HEK293 (cell line): Measurements from ENCODE around the gene TOPAZ1.

Experiments
- CTCF ChIA-PET: fragments of 350-600 bp; formaldehyde crosslinking; extraction: SDS; loops from one replicate; lab custom pipeline; 2021; ENCODE audit warnings: antibody characterized with exemption; lab: Yijun Ruan, JAX
- POLR2A ChIA-PET: fragments of 300-600 bp; formaldehyde crosslinking; extraction: SDS; loops from one replicate; lab custom pipeline; 2020; ENCODE audit warnings: antibody characterized with exemption, inconsistent platforms; lab: Yijun Ruan, JAX
- H3K27ac ChIP-seq: fragments of 200-500 bp; sonication (Bioruptor generic); 2 replicates; pipeline ENCODE4 v1.5.1; 2014; ENCODE audit warnings: low read depth, low read length, control low read depth, inconsistent platforms; ENCODE audit errors: extremely low read depth
- H3K36me3 ChIP-seq, 2 experiments: fragments of 200-500 bp in 1 of 2; sonication (Bioruptor generic) in 1 of 2; 1 replicate in 1 of 2; 2 replicates in 1 of 2; pipeline ENCODE4 v1.5.1; 2014 to 2017; ENCODE audit warnings: inconsistent platforms in 2 of 2, low read length in 2 of 2; ENCODE audit not compliant: control insufficient read depth in 2 of 2, insufficient read depth in 1 of 2
- H3K4me1 ChIP-seq: fragments of 200-500 bp; sonication (Bioruptor generic); 2 replicates; pipeline ENCODE4 v1.5.1; 2014; ENCODE audit warnings: mild to moderate bottlenecking, low read length, inconsistent platforms; ENCODE audit not compliant: control insufficient read depth, insufficient read depth
- H3K4me3 ChIP-seq: 2 replicates; pipeline ENCODE4 v1.5.1; 2011; ENCODE audit warnings: low read depth, mild to moderate bottlenecking, control low read depth, low read length, moderate library complexity
- H3K9me3 ChIP-seq: fragments of 200-500 bp; sonication (Bioruptor generic); 2 replicates; pipeline ENCODE4 v1.5.1; 2014; ENCODE audit warnings: low read depth, low read length, inconsistent platforms; ENCODE audit not compliant: control insufficient read depth, insufficient read depth
- BCL11B ChIP-seq: fragments of 450-650 bp; formaldehyde crosslinking; IDR thresholded peaks from 2 replicates; pipeline ENCODE4 v1.5.1; 2016; ENCODE audit warnings: low read depth, missing biosample characterization, missing genetic modification characterization
- GLIS1 ChIP-seq: fragments of 450-650 bp; formaldehyde crosslinking; IDR thresholded peaks from 2 replicates; pipeline ENCODE4 v1.5.1; 2016; ENCODE audit warnings: missing biosample characterization, missing genetic modification characterization
- KLF10 ChIP-seq: fragments of 450-650 bp; IDR thresholded peaks from 2 replicates; pipeline ENCODE4 v1.5.1; 2018; ENCODE audit warnings: missing biosample characterization, mild to moderate bottlenecking, missing genetic modification characterization
- KLF16 ChIP-seq: fragments of 450-650 bp; formaldehyde crosslinking; IDR thresholded peaks from 2 replicates; pipeline ENCODE4 v1.5.1; 2017; ENCODE audit warnings: missing biosample characterization, missing genetic modification characterization
- PBX3 ChIP-seq: sonication (generic); formaldehyde crosslinking; IDR thresholded peaks from 2 replicates; pipeline ENCODE4 v1.8.1; 2022; ENCODE audit warnings: mild to moderate bottlenecking, moderate library complexity, missing genetic modification reagents
- TRIM28 ChIP-seq: IDR thresholded peaks from 2 replicates; pipeline ENCODE4 v1.6.1; 2011; ENCODE audit warnings: low read length, control low read depth, borderline replicate concordance
- ZFP69B ChIP-seq: fragments of 450-650 bp; formaldehyde crosslinking; IDR thresholded peaks from 2 replicates; pipeline ENCODE4 v1.5.1; 2016; ENCODE audit warnings: missing biosample characterization, missing genetic modification characterization
- ZNF155 ChIP-seq: fragments of 450-650 bp; formaldehyde crosslinking; IDR thresholded peaks from 2 replicates; pipeline ENCODE4 v1.5.1; 2016; ENCODE audit warnings: missing biosample characterization, missing genetic modification characterization
- ZNF169 ChIP-seq: fragments of 450-650 bp; formaldehyde crosslinking; IDR thresholded peaks from 2 replicates; pipeline ENCODE4 v1.5.1; 2016; ENCODE audit warnings: missing biosample characterization, missing genetic modification characterization
- ZNF18 ChIP-seq: fragments of 450-650 bp; formaldehyde crosslinking; IDR thresholded peaks from 2 replicates; pipeline ENCODE4 v1.5.1; 2016; ENCODE audit warnings: missing biosample characterization, missing genetic modification characterization
- ZNF48 ChIP-seq: fragments of 450-650 bp; formaldehyde crosslinking; IDR thresholded peaks from 2 replicates; pipeline ENCODE4 v1.5.1; 2016; ENCODE audit warnings: missing biosample characterization, missing genetic modification characterization
- ZNF580 ChIP-seq: fragments of 450-650 bp; formaldehyde crosslinking; IDR thresholded peaks from 2 replicates; pipeline ENCODE4 v1.5.1; 2016; ENCODE audit warnings: missing biosample characterization, missing genetic modification characterization
- ZNF623 ChIP-seq: fragments of 450-650 bp; formaldehyde crosslinking; IDR thresholded peaks from 2 replicates; pipeline ENCODE4 v1.5.1; 2016; ENCODE audit warnings: missing biosample characterization, missing genetic modification characterization
- ZNF629 ChIP-seq: fragments of 450-650 bp; formaldehyde crosslinking; IDR thresholded peaks from 2 replicates; pipeline ENCODE4 v1.5.1; 2017; ENCODE audit warnings: missing biosample characterization, missing genetic modification characterization
- ZNF660 ChIP-seq: fragments of 450-650 bp; IDR thresholded peaks from 2 replicates; pipeline ENCODE4 v1.5.1; 2018; ENCODE audit warnings: missing biosample characterization, mild to moderate bottlenecking, missing genetic modification characterization
- ZSCAN5A ChIP-seq: fragments of 450-650 bp; formaldehyde crosslinking; IDR thresholded peaks from 2 replicates; pipeline ENCODE4 v1.5.1; 2016; ENCODE audit warnings: missing biosample characterization, missing genetic modification characterization
- TF ChIP-seq, protein P1 (sequence below): fragments of 450-650 bp; formaldehyde crosslinking; IDR thresholded peaks from 2 replicates; pipeline ENCODE4 v1.5.0; 2017; ENCODE audit warnings: missing biosample characterization, missing genetic modification characterization, borderline replicate concordance
- TF ChIP-seq, protein P2 (sequence below): fragments of 450-650 bp; formaldehyde crosslinking; IDR thresholded peaks from 2 replicates; pipeline ENCODE4 v1.5.1; 2017; ENCODE audit warnings: missing biosample characterization, missing genetic modification characterization
- TF ChIP-seq, protein P3 (sequence below): fragments of 450-650 bp; formaldehyde crosslinking; IDR thresholded peaks from 2 replicates; pipeline ENCODE4 v1.5.1; 2016; ENCODE audit warnings: missing biosample characterization, missing genetic modification characterization, borderline replicate concordance

TOPAZ1 gene

DNA sequence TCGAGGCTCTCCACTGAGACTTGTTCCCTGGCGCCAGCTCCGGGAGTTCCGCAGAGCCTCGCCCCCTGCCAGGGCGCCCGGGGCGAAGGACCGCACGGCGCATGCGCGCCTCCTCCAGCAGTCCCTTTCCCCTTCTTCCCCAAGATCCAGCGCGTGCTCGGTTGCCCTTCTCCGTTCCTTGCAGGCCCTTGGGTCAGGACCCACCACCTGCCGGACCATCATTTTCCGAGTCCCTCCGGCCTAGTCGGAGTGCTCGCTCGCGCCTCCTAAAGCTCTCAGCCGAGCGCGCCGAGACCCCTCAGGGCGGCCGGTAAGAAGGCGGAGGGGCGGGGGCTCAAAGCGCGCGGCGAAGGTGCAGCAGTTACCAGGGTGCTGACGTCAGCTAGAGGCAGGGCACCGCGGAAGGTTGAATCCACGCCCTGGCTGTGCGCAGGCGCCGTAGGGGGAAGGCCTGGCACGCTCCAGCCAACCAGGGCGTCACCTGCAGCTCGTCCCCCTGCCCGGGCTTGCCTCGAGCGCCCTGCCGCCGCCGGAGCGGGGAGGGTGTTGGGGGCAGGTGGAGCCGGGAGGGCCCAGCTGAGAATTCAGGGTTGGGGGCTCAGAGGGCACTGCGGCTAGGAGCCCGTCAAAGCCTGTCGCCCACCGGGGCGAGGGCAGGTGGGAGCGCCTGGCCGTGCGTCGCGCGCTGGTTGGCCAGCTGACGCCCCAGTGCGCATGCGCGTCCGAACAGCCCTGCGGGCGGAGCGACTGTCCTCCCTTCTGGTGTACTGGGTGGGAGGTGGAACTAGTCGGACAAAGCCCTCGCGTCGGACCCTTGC lies 96.5 kb downstream of the TOPAZ1 start, which contains the start of gene TCAIM (continued):
- TF ChIP-seq, protein P1, sequence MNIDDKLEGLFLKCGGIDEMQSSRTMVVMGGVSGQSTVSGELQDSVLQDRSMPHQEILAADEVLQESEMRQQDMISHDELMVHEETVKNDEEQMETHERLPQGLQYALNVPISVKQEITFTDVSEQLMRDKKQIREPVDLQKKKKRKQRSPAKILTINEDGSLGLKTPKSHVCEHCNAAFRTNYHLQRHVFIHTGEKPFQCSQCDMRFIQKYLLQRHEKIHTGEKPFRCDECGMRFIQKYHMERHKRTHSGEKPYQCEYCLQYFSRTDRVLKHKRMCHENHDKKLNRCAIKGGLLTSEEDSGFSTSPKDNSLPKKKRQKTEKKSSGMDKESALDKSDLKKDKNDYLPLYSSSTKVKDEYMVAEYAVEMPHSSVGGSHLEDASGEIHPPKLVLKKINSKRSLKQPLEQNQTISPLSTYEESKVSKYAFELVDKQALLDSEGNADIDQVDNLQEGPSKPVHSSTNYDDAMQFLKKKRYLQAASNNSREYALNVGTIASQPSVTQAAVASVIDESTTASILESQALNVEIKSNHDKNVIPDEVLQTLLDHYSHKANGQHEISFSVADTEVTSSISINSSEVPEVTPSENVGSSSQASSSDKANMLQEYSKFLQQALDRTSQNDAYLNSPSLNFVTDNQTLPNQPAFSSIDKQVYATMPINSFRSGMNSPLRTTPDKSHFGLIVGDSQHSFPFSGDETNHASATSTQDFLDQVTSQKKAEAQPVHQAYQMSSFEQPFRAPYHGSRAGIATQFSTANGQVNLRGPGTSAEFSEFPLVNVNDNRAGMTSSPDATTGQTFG = no peak
- TF ChIP-seq ZNF580 (tag by site-specific recombination) = no peak
- TF ChIP-seq ZFP69B (tag by site-specific recombination) = no peak
- no peak for TF ChIP-seq ZNF48 (tag by site-specific recombination)
- no peak for TF ChIP-seq ZNF155
- no peak; the same call in 1 of the 2 replicates for TF ChIP-seq KLF16

GRCh38 chr3:44338828-44339127 lies 97.1 kb downstream of the TOPAZ1 start:
- CTCF ChIA-PET = interaction anchor here (0.7 kb wide), 2 partner anchors 510 to 519 kb away, joined by 3 to 4 read pairs; no protein-coding TSS in a partner anchor
- TF ChIP-seq TRIM28 = peak; percentile 11; the same call in 1 of the 2 replicates
- TF ChIP-seq GLIS1 (tag by site-specific recombination) = 0 out of 2 replicates have a peak, but pooled peaks have one; percentile 14
- TF ChIP-seq ZNF629 (tag by site-specific recombination) = no peak
- TF ChIP-seq, protein P2, sequence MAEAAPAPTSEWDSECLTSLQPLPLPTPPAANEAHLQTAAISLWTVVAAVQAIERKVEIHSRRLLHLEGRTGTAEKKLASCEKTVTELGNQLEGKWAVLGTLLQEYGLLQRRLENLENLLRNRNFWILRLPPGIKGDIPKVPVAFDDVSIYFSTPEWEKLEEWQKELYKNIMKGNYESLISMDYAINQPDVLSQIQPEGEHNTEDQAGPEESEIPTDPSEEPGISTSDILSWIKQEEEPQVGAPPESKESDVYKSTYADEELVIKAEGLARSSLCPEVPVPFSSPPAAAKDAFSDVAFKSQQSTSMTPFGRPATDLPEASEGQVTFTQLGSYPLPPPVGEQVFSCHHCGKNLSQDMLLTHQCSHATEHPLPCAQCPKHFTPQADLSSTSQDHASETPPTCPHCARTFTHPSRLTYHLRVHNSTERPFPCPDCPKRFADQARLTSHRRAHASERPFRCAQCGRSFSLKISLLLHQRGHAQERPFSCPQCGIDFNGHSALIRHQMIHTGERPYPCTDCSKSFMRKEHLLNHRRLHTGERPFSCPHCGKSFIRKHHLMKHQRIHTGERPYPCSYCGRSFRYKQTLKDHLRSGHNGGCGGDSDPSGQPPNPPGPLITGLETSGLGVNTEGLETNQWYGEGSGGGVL (tag by site-specific recombination) = peak; percentile 55; the same call in 1 of the 2 replicates
- TF ChIP-seq PBX3 = 0 out of 2 replicates have a peak, but pooled peaks have one; percentile 9
- Histone ChIP-seq H3K36me3 (no peaks in the 10 kb centered on the region), H3K4me1 (no peaks in the 10 kb centered on the region), H3K4me3 (peak overlapping the region; percentile 63), H3K9me3 (no peaks in the 10 kb centered on the region), H3K27ac (no peak overlapping the region; the same call in 1 of the 2 replicates)
- POLR2A ChIA-PET = interaction anchor here (0.9 to 1.4 kb wide), 7 partner anchors 15 to 289 kb away, joined by 3 to 6 read pairs (median 4); no protein-coding TSS in a partner anchor

DNA sequence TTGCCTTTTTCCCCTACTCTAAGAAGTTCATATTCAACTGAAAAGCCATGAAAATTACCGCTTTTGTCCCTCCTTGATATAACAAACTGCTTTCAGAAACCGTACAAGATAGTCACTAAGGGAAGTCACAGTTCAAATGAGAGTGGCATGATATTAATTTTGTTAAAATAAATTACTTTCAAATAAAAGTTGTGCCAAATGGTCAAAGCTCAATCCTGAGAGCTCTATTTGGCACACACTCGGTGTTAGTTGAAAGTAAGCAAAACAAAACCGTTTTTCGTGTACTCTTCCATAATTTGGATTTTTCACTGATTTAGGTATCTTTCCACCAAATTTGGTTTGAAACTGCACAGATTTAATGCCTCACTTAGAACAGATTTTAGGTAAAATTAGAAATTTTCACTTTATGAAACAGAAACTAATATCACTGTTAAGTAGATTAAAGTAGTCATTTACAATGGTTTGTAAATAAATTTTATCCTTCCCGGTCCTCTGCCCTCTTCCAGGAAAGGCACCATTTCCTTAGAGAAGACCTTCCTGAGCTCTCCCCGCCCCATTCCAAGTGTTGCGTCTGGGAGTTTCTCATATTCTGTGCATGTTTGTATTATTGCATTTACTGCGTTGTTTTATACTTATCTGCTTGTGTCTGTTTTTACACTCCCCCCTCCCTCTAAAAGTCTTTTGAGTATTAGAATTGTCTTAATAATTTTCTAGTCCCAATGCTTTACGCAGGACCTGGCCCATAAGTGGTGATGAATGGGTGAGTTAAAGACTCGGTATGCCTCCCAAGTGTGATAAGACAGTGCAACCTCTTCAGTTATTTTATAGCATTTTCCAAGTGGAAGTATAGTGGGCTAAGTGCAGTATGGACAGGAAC lies 97.7 kb downstream of the TOPAZ1 start:
- CTCF ChIA-PET = no interaction called here
- POLR2A ChIA-PET = interaction anchor here (1.3 kb wide), 2 partner anchors 16 to 171 kb away, joined by 4 to 5 read pairs; no protein-coding TSS in a partner anchor
- no peaks in the 10 kb centered on the region for H3K36me3 ChIP-seq
- TF ChIP-seq ZNF623 (tag by site-specific recombination) = no peak
- TF ChIP-seq ZNF580 (tag by site-specific recombination) = no peak
- TF ChIP-seq, protein P3, sequence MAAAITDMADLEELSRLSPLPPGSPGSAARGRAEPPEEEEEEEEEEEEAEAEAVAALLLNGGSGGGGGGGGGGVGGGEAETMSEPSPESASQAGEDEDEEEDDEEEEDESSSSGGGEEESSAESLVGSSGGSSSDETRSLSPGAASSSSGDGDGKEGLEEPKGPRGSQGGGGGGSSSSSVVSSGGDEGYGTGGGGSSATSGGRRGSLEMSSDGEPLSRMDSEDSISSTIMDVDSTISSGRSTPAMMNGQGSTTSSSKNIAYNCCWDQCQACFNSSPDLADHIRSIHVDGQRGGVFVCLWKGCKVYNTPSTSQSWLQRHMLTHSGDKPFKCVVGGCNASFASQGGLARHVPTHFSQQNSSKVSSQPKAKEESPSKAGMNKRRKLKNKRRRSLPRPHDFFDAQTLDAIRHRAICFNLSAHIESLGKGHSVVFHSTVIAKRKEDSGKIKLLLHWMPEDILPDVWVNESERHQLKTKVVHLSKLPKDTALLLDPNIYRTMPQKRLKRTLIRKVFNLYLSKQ (tag by site-specific recombination) = no peak
- no peak for TF ChIP-seq BCL11B
- no peak for TF ChIP-seq ZNF169 (tag by site-specific recombination)
- no peak for TF ChIP-seq ZNF660 (tag by site-specific recombination)
- no peak for TF ChIP-seq ZSCAN5A (tag by site-specific recombination)
- no peak for TF ChIP-seq ZNF18 (tag by site-specific recombination)
- no peak for TF ChIP-seq KLF10 (tag by site-specific recombination)

More for the DNA sequence above, 97.7 kb downstream of the TOPAZ1 start:
- no peaks in the 10 kb centered on the region for H3K4me1 ChIP-seq
- H3K9me3 ChIP-seq = no peaks in the 10 kb centered on the region
- H3K27ac ChIP-seq = no peak overlapping the region
- H3K4me3 ChIP-seq = peak overlapping the region; percentile 63
